Activated B cell treated with CpG ODN at 0.5 μM for 24 hours (primary cell): ENCODE measurements around the gene TDRD12. TPM values are rescaled to one million over a fixed set of nuclear protein-coding genes. Genes with fewer than 3 reads are reported as not detected.

Experiments
- ATAC-seq: fragments of 200-7000 bp; cut with Tn5 transposase; one replicate; pipeline ENCODE4 v1.10.0; 2021; ENCODE audit warnings: low read depth, mild to moderate bottlenecking, moderate library complexity
- CTCF ChIA-PET: fragments of 350-600 bp; sonication (Branson Sonifier 250); formaldehyde crosslinking; loops from one replicate; lab custom pipeline; 2021; ENCODE audit warnings: antibody characterized with exemption; lab: Charles Lee
- POLR2A ChIA-PET: fragments of 350-600 bp; sonication (Branson Sonifier 250); formaldehyde crosslinking; loops from one replicate; lab custom pipeline; 2021; ENCODE audit warnings: antibody characterized with exemption; lab: Charles Lee
- DNase-seq: peaks from one replicate; pipeline ENCODE4 v3.0.0; 2022
- H3K27ac Mint-ChIP-seq: one replicate; pipeline ENCODE4 v1.8.0; 2020; ENCODE audit warnings: mixed read lengths
- H3K27me3 Mint-ChIP-seq: one replicate; pipeline ENCODE4 v1.8.0; 2021; ENCODE audit warnings: mixed read lengths
- H3K36me3 Mint-ChIP-seq: one replicate; pipeline ENCODE4 v1.8.0; 2021; ENCODE audit warnings: low read depth, mixed read lengths
- H3K4me1 Mint-ChIP-seq: one replicate; pipeline ENCODE4 v1.8.0; 2021; ENCODE audit warnings: mixed read lengths
- H3K4me3 Mint-ChIP-seq: one replicate; pipeline ENCODE4 v1.8.0; 2020; ENCODE audit warnings: mild to moderate bottlenecking, mixed read lengths
- H3K9me3 Mint-ChIP-seq: one replicate; pipeline ENCODE4 v1.8.0; 2020; ENCODE audit warnings: mixed read lengths
- CTCF ChIP-seq: fragments of 200-600 bp; IDR thresholded peaks from one replicate; pipeline ENCODE4 v1.8.0; 2022; ENCODE audit warnings: antibody characterized with exemption, mild to moderate bottlenecking
- intact Hi-C: fragments of 100-400 bp; cut with micrococcal nuclease; formaldehyde crosslinking; loops from one replicate; pipeline ENCODE4 v1.15.1; 2024
- total RNA-seq: library from RNA; stranded (reverse); gene quantifications from 2 replicates; pipeline ENCODE4 v1.2.3, GENCODE V29; 2022

TDRD12 gene
- total RNA-seq, result 1.1 and 1.2 TPM in 2 replicates

GRCh38 chr19:32719611-32720059 is at the start of gene TDRD12:
Gene TDRD12 (plus strand): TSS chr19:32719767. CDS start chr19:32720073, 306 bp downstream.
- H3K4me3 Mint-ChIP-seq, result no peak within 1 kb of the TSS
- no peaks in the 10 kb centered on the region for H3K9me3 Mint-ChIP-seq
- no peak for TF ChIP-seq CTCF
- POLR2A ChIA-PET, result no interaction called here
- intact Hi-C loops, result no loop called here
- peaks cover 16% of the 10 kb centered on the region for H3K36me3 Mint-ChIP-seq
- H3K27me3 Mint-ChIP-seq, result no peaks in the 10 kb centered on the region
- CTCF ChIA-PET, result no interaction called here
- ATAC-seq (no peak), DNase-seq (no peak)
- H3K27ac Mint-ChIP-seq, result no peak within 1 kb of the TSS
- H3K4me1 Mint-ChIP-seq, result no peaks in the 10 kb centered on the region

DNA sequence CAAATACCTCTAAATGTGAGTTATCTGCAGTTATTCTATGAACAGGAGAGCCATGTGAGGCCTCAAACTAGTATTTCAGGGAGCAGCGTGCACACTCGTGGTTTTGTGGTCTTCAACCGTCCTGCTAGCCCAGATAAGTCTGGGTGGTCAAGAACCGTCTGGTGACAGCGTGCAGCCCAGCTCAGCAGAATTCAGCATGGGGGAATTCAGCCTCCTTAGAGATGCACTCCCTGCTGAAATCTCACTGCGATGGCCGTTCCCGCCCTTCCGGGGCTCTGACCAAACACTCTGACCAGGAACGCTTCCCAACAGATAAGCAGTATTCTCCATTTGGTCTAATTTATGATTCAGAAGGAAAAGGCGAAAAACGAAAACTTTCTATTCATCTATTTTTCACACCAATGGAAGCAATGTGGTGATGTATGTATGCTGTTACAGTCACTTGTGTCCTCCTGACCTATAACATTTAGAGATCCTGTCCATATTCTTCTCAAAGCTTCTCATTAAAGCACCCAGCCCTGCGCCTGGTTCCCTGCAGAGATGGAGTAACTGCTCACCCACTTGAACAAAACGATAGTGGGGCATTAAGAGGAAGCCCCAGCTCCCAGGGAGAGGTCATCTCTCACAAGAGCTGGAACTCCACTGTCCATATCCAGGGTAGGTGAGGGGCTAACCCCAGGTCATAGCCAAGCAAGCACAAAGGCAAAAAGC is 47.5 kb upstream of the TDRD12 start:
- POLR2A ChIA-PET, result no interaction called here

GRCh38 chr19:32672841-32673240 is 46.7 kb upstream of the TDRD12 start:
- peaks cover 34% of the 10 kb centered on the region for H3K4me1 Mint-ChIP-seq

More for the DNA sequence above, 47.5 kb upstream of the TDRD12 start:
- H3K27me3 Mint-ChIP-seq, result peaks cover 2% of the 10 kb centered on the region
- peak overlapping the region; percentile 11 for H3K4me3 Mint-ChIP-seq
- peaks cover 10% of the 10 kb centered on the region for H3K36me3 Mint-ChIP-seq
- no peaks in the 10 kb centered on the region for H3K9me3 Mint-ChIP-seq
- peaks cover 29% of the 10 kb centered on the region for H3K4me1 Mint-ChIP-seq
- ATAC-seq (no peak), DNase-seq (no peak)
- H3K27ac Mint-ChIP-seq, result no peak overlapping the region
- CTCF ChIA-PET, result no interaction called here
- no peak for TF ChIP-seq CTCF
- intact Hi-C loops, result loop anchor here (10.0 kb wide), 2 partner anchors 393 to 703 kb away; partner anchors contain the start of genes CEBPG and RHPN2

DNA sequence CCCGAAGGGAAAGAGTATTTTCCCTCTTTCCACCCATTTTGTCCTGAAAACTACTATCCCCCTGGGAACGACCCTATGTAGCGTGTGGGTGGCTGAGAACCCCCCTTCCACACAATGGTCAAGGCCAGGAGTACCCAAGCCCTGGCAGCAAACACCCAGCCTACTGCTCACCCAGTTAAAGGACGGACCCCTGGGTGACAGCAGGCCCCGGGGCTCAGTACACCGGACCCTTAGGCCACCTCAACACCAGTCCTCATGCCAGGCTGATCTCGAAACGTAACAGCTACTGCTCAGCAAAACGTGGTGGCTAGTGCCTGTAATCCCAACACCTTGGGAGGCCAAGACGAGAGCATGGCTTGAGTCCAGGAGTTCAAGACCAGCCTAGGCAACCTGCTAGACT is 46.0 kb upstream of the TDRD12 start:
- intact Hi-C loops, result loop anchor here (10.0 kb wide), 2 partner anchors 391 to 701 kb away; partner anchors contain the start of genes CEBPG and RHPN2
- no peak for TF ChIP-seq CTCF
- H3K36me3 Mint-ChIP-seq, result peaks cover 10% of the 10 kb centered on the region
- DNase-seq, result no peak
- H3K27ac Mint-ChIP-seq, result no peak overlapping the region
- H3K4me3 Mint-ChIP-seq, result peak overlapping the region; percentile 91
- peaks cover 34% of the 10 kb centered on the region for H3K4me1 Mint-ChIP-seq
- H3K9me3 Mint-ChIP-seq, result no peaks in the 10 kb centered on the region
- CTCF ChIA-PET, result no interaction called here
- ATAC-seq, result no peak
- POLR2A ChIA-PET, result interaction anchor here (1.1 kb wide), 1 partner anchor 18 kb away, joined by 4 read pairs; the partner anchor contains the start of gene NUDT19
- peaks cover 10% of the 10 kb centered on the region for H3K27me3 Mint-ChIP-seq

More at GRCh38 chr19:32672841-32673240, 46.7 kb upstream of the TDRD12 start:
- Mint-ChIP-seq H3K27ac (no peak overlapping the region), H3K4me3 (peak overlapping the region; percentile 91), H3K36me3 (peaks cover 10% of the 10 kb centered on the region), H3K9me3 (no peaks in the 10 kb centered on the region), H3K27me3 (peaks cover 10% of the 10 kb centered on the region)
- ATAC-seq (no peak), DNase-seq (no peak)
- no peak for TF ChIP-seq CTCF
- POLR2A ChIA-PET, result no interaction called here
- intact Hi-C loops, result loop anchor here (10.0 kb wide), 2 partner anchors 392 to 702 kb away; partner anchors contain the start of genes CEBPG and RHPN2
- CTCF ChIA-PET, result no interaction called here
